CD14-positive monocyte (primary cell): Measurements from ENCODE around the gene PWP2. TPM values are rescaled to one million over a fixed set of nuclear protein-coding genes. Genes with fewer than 3 reads are reported as not detected.
"Not testable (repeated sequence)": the region's sequence is repeated elsewhere in the genome, so short reads cannot be mapped to it uniquely, and the experiment has no call there.

Source experiments
- DNase-seq, 3 donors: peaks; one replicate each; pipeline ENCODE4 v3.0.0-alpha.2; 2011 to 2022
- H2AFZ ChIP-seq: 2 replicates; pipeline ENCODE4 v1.6.0; 2012; ENCODE audit warnings: mild to moderate bottlenecking, low read depth, low read length, inconsistent platforms; ENCODE audit not compliant: insufficient read depth, poor library complexity, severe bottlenecking
- H3K27ac ChIP-seq, 2 donors: 1 replicate in 1 of 2; 2 replicates in 1 of 2; pipeline ENCODE4 v1.5.1; 2012 to 2013; ENCODE audit warnings: low read length in 2 of 2, control low read depth in 1 of 2, inconsistent platforms in 1 of 2, low read depth in 1 of 2, mild to moderate bottlenecking in 1 of 2
- H3K27me3 ChIP-seq, 2 donors: one replicate each; pipeline versions ENCODE4 v1.6.0 to v1.6.1; 2011 to 2013; ENCODE audit warnings: low read length in 2 of 2; ENCODE audit not compliant: control insufficient read depth in 2 of 2, insufficient read depth in 2 of 2
- H3K36me3 ChIP-seq, 2 donors: replicated peaks in 1 of 2; 1 replicate in 1 of 2; 2 replicates in 1 of 2; pipeline versions ENCODE4 v1.5.1 to v1.6.1; 2012 to 2013; ENCODE audit warnings: low read length in 2 of 2, control low read depth in 1 of 2, inconsistent platforms in 1 of 2, mild to moderate bottlenecking in 1 of 2; ENCODE audit not compliant: insufficient read depth in 2 of 2, control insufficient read depth in 1 of 2
- H3K4me1 ChIP-seq, 2 donors: 1 replicate in 1 of 2; 2 replicates in 1 of 2; pipeline versions ENCODE4 v1.5.1 to v1.6.1; 2012 to 2013; ENCODE audit warnings: low read length in 2 of 2, control low read depth in 1 of 2, inconsistent platforms in 1 of 2, mild to moderate bottlenecking in 1 of 2, moderate library complexity in 1 of 2; ENCODE audit not compliant: insufficient read depth in 2 of 2, control insufficient read depth in 1 of 2
- H3K4me2 ChIP-seq: replicated peaks from 2 replicates; pipeline ENCODE3; 2012; ENCODE audit warnings: low read length, moderate library complexity, mild to moderate bottlenecking; ENCODE audit not compliant: poor library complexity, severe bottlenecking; ENCODE audit errors: extremely low read depth
- H3K4me3 ChIP-seq, 3 experiments: fragments of 200-600 bp in 1 of 3; sonication (generic) in 1 of 3; replicated peaks in 1 of 3; 1 replicate in 2 of 3; 2 replicates in 1 of 3; pipeline ENCODE4 v1.5.1; 2011 to 2013; ENCODE audit warnings: low read length in 3 of 3, mild to moderate bottlenecking in 3 of 3, control low read depth in 2 of 3, low read depth in 2 of 3, inconsistent platforms in 1 of 3, moderate library complexity in 1 of 3
- H3K79me2 ChIP-seq: 2 replicates; pipeline ENCODE4 v1.6.0; 2012; ENCODE audit warnings: mild to moderate bottlenecking, control low read depth, inconsistent platforms, low read length, moderate library complexity; ENCODE audit not compliant: insufficient read depth
- H3K9ac ChIP-seq: 2 replicates; pipeline ENCODE4 v1.6.0; 2017; ENCODE audit warnings: low read length, mild to moderate bottlenecking; ENCODE audit not compliant: insufficient read depth, poor library complexity, severe bottlenecking
- H3K9me3 ChIP-seq, 2 donors: replicated peaks in 1 of 2; 1 replicate in 1 of 2; 2 replicates in 1 of 2; pipeline versions ENCODE4 v1.5.1 to v1.6.1; 2012 to 2013; ENCODE audit warnings: low read length in 2 of 2, control low read depth in 1 of 2; ENCODE audit not compliant: control insufficient read depth in 1 of 2, insufficient read depth in 1 of 2
- H4K20me1 ChIP-seq: 2 replicates; pipeline ENCODE4 v1.6.0; 2012; ENCODE audit warnings: mild to moderate bottlenecking, low read length, control low read depth, moderate library complexity; ENCODE audit not compliant: insufficient read depth
- H3K27ac Mint-ChIP-seq, 7 donors: one replicate each; pipeline ENCODE4 v1.8.0; 2020; ENCODE audit warnings: mild to moderate bottlenecking in 7 of 7, mixed read lengths in 7 of 7, moderate library complexity in 6 of 7, inconsistent platforms in 2 of 7
- H3K27me3 Mint-ChIP-seq, 3 donors: one replicate each; pipeline ENCODE4 v1.8.0; 2021 to 2022; ENCODE audit warnings: low read depth in 3 of 3, mild to moderate bottlenecking in 3 of 3, mixed read lengths in 3 of 3, moderate library complexity in 3 of 3, inconsistent platforms in 1 of 3
- H3K36me3 Mint-ChIP-seq, 2 donors: one replicate each; pipeline ENCODE4 v1.8.0; 2020; ENCODE audit warnings: mixed read lengths in 2 of 2, inconsistent platforms in 1 of 2, mild to moderate bottlenecking in 1 of 2
- H3K4me1 Mint-ChIP-seq: one replicate; pipeline ENCODE4 v1.8.0; 2020; ENCODE audit warnings: mild to moderate bottlenecking, mixed read lengths
- H3K4me3 Mint-ChIP-seq, 2 donors: one replicate each; pipeline ENCODE4 v1.8.0; 2020; ENCODE audit warnings: mild to moderate bottlenecking in 2 of 2, mixed read lengths in 2 of 2, moderate library complexity in 1 of 2
- H3K9me3 Mint-ChIP-seq, 7 donors: one replicate each; pipeline ENCODE4 v1.8.0; 2020 to 2022; ENCODE audit warnings: mixed read lengths in 7 of 7, mild to moderate bottlenecking in 6 of 7, moderate library complexity in 6 of 7, inconsistent platforms in 2 of 7
- WGBS: methylation state at CpG from one replicate; pipeline ENCODE4 v1.1.5; 2013; ENCODE audit warnings: missing lambda C conversion rate; ENCODE audit not compliant: insufficient coverage; 5-methylcytosine and 5-hydroxymethylcytosine counted together
- intact Hi-C, 2 donors: fragments of 100-400 bp; cut with micrococcal nuclease; formaldehyde crosslinking; loops; one replicate each; pipeline versions ENCODE4 v1.15.0 to v1.15.1; 2023
- polyA plus RNA-seq, 3 donors: library from polyadenylated mRNA; depleted of rRNA in 1 of 3; unstranded in 2 of 3; stranded (reverse) in 1 of 3; fragments of 300-500 nt in 2 of 3; fragments of >200 nt in 1 of 3; fragmentation: Illumina TruSeq in 2 of 3; gene quantifications; 1 replicate in 2 of 3; 2 replicates in 1 of 3; pipeline ENCODE4 v1.2.3, GENCODE V29; 2012 to 2021

PWP2 gene
- polyA plus RNA-seq, 3 donors: 2.1 to 4.4 (median 4.4) TPM

- no CpG with 5 or more reads among the region's 10 CpGs for WGBS
- H3K9me3 Mint-ChIP-seq, H2AFZ ChIP-seq, H4K20me1 ChIP-seq, DNase-seq, H3K27ac ChIP-seq, H3K36me3 Mint-ChIP-seq, H3K9ac ChIP-seq, H3K4me3 ChIP-seq, H3K9me3 ChIP-seq, H3K4me1 ChIP-seq, H3K4me3 Mint-ChIP-seq, intact Hi-C loops, H3K27me3 ChIP-seq, H3K27ac Mint-ChIP-seq, H3K4me2 ChIP-seq, H3K4me1 Mint-ChIP-seq, H3K27me3 Mint-ChIP-seq, H3K79me2 ChIP-seq, H3K36me3 ChIP-seq: not testable (repeated sequence)
Observed at GRCh38 chr21:44142470-44142869, 35.3 kb downstream of the PWP2 start.

- not testable (repeated sequence) for H3K27ac Mint-ChIP-seq, H3K36me3 Mint-ChIP-seq, H3K27ac ChIP-seq
Observed at GRCh38 chr21:44143380-44143779, 36.2 kb downstream of the PWP2 start.

GRCh38 chr21:44143996-44144395 lies 36.8 kb downstream of the PWP2 start:
- H3K27me3 Mint-ChIP-seq, H3K4me1 Mint-ChIP-seq, H3K4me3 Mint-ChIP-seq, H3K4me3 ChIP-seq, H3K27ac ChIP-seq, H3K36me3 Mint-ChIP-seq, H4K20me1 ChIP-seq, H3K36me3 ChIP-seq, intact Hi-C loops, H3K9ac ChIP-seq, H2AFZ ChIP-seq, H3K27me3 ChIP-seq, DNase-seq, H3K4me2 ChIP-seq, H3K9me3 Mint-ChIP-seq, H3K27ac Mint-ChIP-seq, H3K4me1 ChIP-seq, H3K79me2 ChIP-seq, H3K9me3 ChIP-seq: not testable (repeated sequence)
- no CpG with 5 or more reads among the region's 8 CpGs for WGBS

More at GRCh38 chr21:44143380-44143779, 36.2 kb downstream of the PWP2 start:
- H3K27me3 ChIP-seq, intact Hi-C loops, H3K36me3 ChIP-seq, H3K27me3 Mint-ChIP-seq, H3K9ac ChIP-seq, H3K9me3 ChIP-seq, H3K9me3 Mint-ChIP-seq, H2AFZ ChIP-seq, DNase-seq, H3K4me2 ChIP-seq, H3K4me1 Mint-ChIP-seq, H3K4me3 ChIP-seq, H3K4me3 Mint-ChIP-seq, H3K4me1 ChIP-seq, H3K79me2 ChIP-seq, H4K20me1 ChIP-seq: not testable (repeated sequence)
- WGBS: no CpG with 5 or more reads among the region's 17 CpGs

GRCh38 chr21:44144784-44145602 lies 37.8 kb downstream of the PWP2 start:
- DNase-seq, H3K36me3 ChIP-seq, H3K27me3 ChIP-seq, H3K9ac ChIP-seq, H3K4me1 ChIP-seq, H3K9me3 Mint-ChIP-seq, H3K4me1 Mint-ChIP-seq, H3K4me3 ChIP-seq, H3K27ac Mint-ChIP-seq, H3K36me3 Mint-ChIP-seq, H4K20me1 ChIP-seq, intact Hi-C loops, H2AFZ ChIP-seq, H3K79me2 ChIP-seq, H3K27me3 Mint-ChIP-seq, H3K4me2 ChIP-seq, H3K9me3 ChIP-seq, H3K27ac ChIP-seq, H3K4me3 Mint-ChIP-seq: not testable (repeated sequence)
- no CpG with 5 or more reads among the region's 22 CpGs for whole genome bisulfite sequencing
